IMR-90 (cell line): ENCODE measurements around the gene SEC23IP. TPM values are rescaled to one million over a fixed set of nuclear protein-coding genes. Genes with fewer than 3 reads are reported as not detected.

Source experiments
- ATAC-seq: fragments of 200-7000 bp; cut with Tn5 transposase; 2 replicates; pipeline ENCODE4 v1.9.1; 2020; ENCODE audit warnings: low read depth, mild to moderate bottlenecking, moderate library complexity
- BruUV-seq: library from RNA; stranded (reverse); fragments of 400-500 nt; replicated peaks from 2 replicates; lab custom pipeline; 2021; lab: Mats Ljungman, UMichigan
- CTCF ChIA-PET: fragments of 300-600 bp; formaldehyde crosslinking; extraction: SDS; loops from one replicate; lab custom pipeline; 2021; ENCODE audit warnings: antibody characterized with exemption; lab: Yijun Ruan, JAX
- POLR2A ChIA-PET: fragments of 300-600 bp; sonication (Branson Sonifier 250); formaldehyde crosslinking; loops from one replicate; lab custom pipeline; 2022; ENCODE audit warnings: antibody characterized with exemption; ENCODE audit not compliant: unreplicated experiment; lab: Charles Lee
- DNase-seq: peaks from one replicate; pipeline ENCODE4 v3.0.0; 2013
- H2AFZ ChIP-seq: replicated peaks from 2 replicates; pipeline ENCODE3; 2013; ENCODE audit warnings: low read length, mild to moderate bottlenecking; ENCODE audit not compliant: poor library complexity
- H2AK5ac ChIP-seq: 2 replicates; pipeline ENCODE4 v1.6.1; 2013; ENCODE audit warnings: low read depth, low read length, inconsistent platforms
- H2AK9ac ChIP-seq: replicated peaks from 2 replicates; pipeline ENCODE3; 2013; ENCODE audit warnings: mild to moderate bottlenecking, low read depth, low read length, moderate library complexity; ENCODE audit not compliant: poor library complexity
- H2BK120ac ChIP-seq: 2 replicates; pipeline ENCODE4 v1.6.1; 2013; ENCODE audit warnings: low read depth, low read length, inconsistent platforms
- H2BK15ac ChIP-seq: 3 replicates; pipeline ENCODE4 v1.6.1; 2013; ENCODE audit warnings: low read depth, low read length, inconsistent platforms
- H2BK20ac ChIP-seq: 2 replicates; pipeline ENCODE4 v1.6.1; 2013; ENCODE audit warnings: low read depth, mild to moderate bottlenecking, inconsistent platforms, low read length, moderate library complexity
- H2BK5ac ChIP-seq: 2 replicates; pipeline ENCODE4 v1.6.1; 2013; ENCODE audit warnings: mild to moderate bottlenecking, low read depth, low read length, inconsistent platforms; ENCODE audit not compliant: poor library complexity, severe bottlenecking
- H3K14ac ChIP-seq: replicated peaks from 2 replicates; pipeline ENCODE4 v1.6.1; 2013; ENCODE audit warnings: low read depth, low read length, inconsistent platforms
- H3K18ac ChIP-seq: 2 replicates; pipeline ENCODE4 v1.6.1; 2013; ENCODE audit warnings: low read depth, low read length, control low read depth
- H3K23ac ChIP-seq: 2 replicates; pipeline ENCODE4 v1.6.1; 2013; ENCODE audit warnings: low read depth, low read length, inconsistent platforms
- H3K27ac ChIP-seq: 2 replicates; pipeline ENCODE4 v1.5.1; 2013; ENCODE audit warnings: mild to moderate bottlenecking, control low read depth, low read length; ENCODE audit not compliant: insufficient read depth
- H3K27me3 ChIP-seq: 2 replicates; pipeline ENCODE4 v1.6.1; 2013; ENCODE audit warnings: low read length; ENCODE audit not compliant: control insufficient read depth, insufficient read depth
- H3K36me3 ChIP-seq: 2 replicates; pipeline ENCODE4 v1.6.1; 2013; ENCODE audit warnings: low read length, mixed read lengths; ENCODE audit not compliant: control insufficient read depth, insufficient read depth
- H3K4ac ChIP-seq: 2 replicates; pipeline ENCODE4 v1.6.1; 2013; ENCODE audit warnings: low read depth, low read length, inconsistent platforms
- H3K4me1 ChIP-seq: 2 replicates; pipeline ENCODE4 v1.6.1; 2013; ENCODE audit warnings: low read length, mixed read lengths; ENCODE audit not compliant: control insufficient read depth, insufficient read depth
- H3K4me2 ChIP-seq: 2 replicates; pipeline ENCODE4 v1.6.1; 2013; ENCODE audit warnings: low read depth, mild to moderate bottlenecking, control low read depth, low read length, moderate library complexity
- H3K4me3 ChIP-seq: 2 replicates; pipeline ENCODE4 v1.5.1; 2013; ENCODE audit warnings: low read depth, mild to moderate bottlenecking, control low read depth, low read length, moderate library complexity; ENCODE audit not compliant: insufficient read depth
- H3K56ac ChIP-seq: 2 replicates; pipeline ENCODE4 v1.6.1; 2013; ENCODE audit warnings: low read length, inconsistent platforms; ENCODE audit not compliant: insufficient read depth; ENCODE audit errors: extremely low read depth
- H3K79me1 ChIP-seq, 2 experiments: 2 replicates each; pipeline ENCODE4 v1.6.1; 2013; ENCODE audit warnings: low read length in 2 of 2, inconsistent platforms in 1 of 2, low read depth in 1 of 2
- H3K9ac ChIP-seq: 2 replicates; pipeline ENCODE4 v1.6.1; 2013; ENCODE audit warnings: low read depth, low read length, control low read depth
- H3K9me1 ChIP-seq: 2 replicates; pipeline ENCODE4 v1.6.1; 2013; ENCODE audit warnings: low read length, inconsistent platforms; ENCODE audit not compliant: insufficient read depth
- H3K9me3 ChIP-seq: 2 replicates; pipeline ENCODE4 v1.6.1; 2013; ENCODE audit warnings: low read length; ENCODE audit not compliant: control insufficient read depth, insufficient read depth
- H4K20me1 ChIP-seq: 2 replicates; pipeline ENCODE4 v1.6.1; 2013; ENCODE audit warnings: low read length, inconsistent platforms; ENCODE audit not compliant: insufficient read depth
- H4K5ac ChIP-seq: 2 replicates; pipeline ENCODE4 v1.6.1; 2013; ENCODE audit warnings: mild to moderate bottlenecking, low read depth, low read length, control low read depth
- H4K8ac ChIP-seq, 2 experiments: 2 replicates each; pipeline ENCODE4 v1.6.1; 2013; ENCODE audit warnings: low read depth in 2 of 2, low read length in 2 of 2, control low read depth in 1 of 2, inconsistent platforms in 1 of 2
- H4K91ac ChIP-seq: 2 replicates; pipeline ENCODE4 v1.6.1; 2013; ENCODE audit warnings: low read depth, low read length, inconsistent platforms; ENCODE audit not compliant: insufficient read depth
- BHLHE40 ChIP-seq: fragments of 150-350 bp; IDR thresholded peaks from 2 replicates; pipeline ENCODE4 v1.6.1; 2016; ENCODE audit warnings: mild to moderate bottlenecking, low read depth, low read length
- CEBPB ChIP-seq: IDR thresholded peaks from 2 replicates; pipeline ENCODE4 v1.6.1; 2012; ENCODE audit warnings: low read depth, low read length, improper control_type of control experiment
- CHD1 ChIP-seq: IDR thresholded peaks from 2 replicates; pipeline ENCODE4 v1.6.1; 2012; ENCODE audit warnings: low read depth, low read length, improper control_type of control experiment
- FOS ChIP-seq: fragments of 150-350 bp; IDR thresholded peaks from 2 replicates; pipeline ENCODE4 v1.6.1; 2016; ENCODE audit warnings: low read depth, low read length
- MAFK ChIP-seq: IDR thresholded peaks from 2 replicates; pipeline ENCODE4 v1.6.1; 2012; ENCODE audit warnings: low read depth, low read length, improper control_type of control experiment
- MAZ ChIP-seq: IDR thresholded peaks from 2 replicates; pipeline ENCODE4 v1.6.1; 2012; ENCODE audit warnings: low read depth, mild to moderate bottlenecking, low read length, improper control_type of control experiment, moderate library complexity, borderline replicate concordance
- MXI1 ChIP-seq: IDR thresholded peaks from 2 replicates; pipeline ENCODE4 v1.6.1; 2012; ENCODE audit warnings: low read depth, mild to moderate bottlenecking, low read length, moderate library complexity, borderline replicate concordance
- NFE2L2 ChIP-seq: fragments of 150-350 bp; IDR thresholded peaks from 2 replicates; pipeline ENCODE4 v1.6.1; 2016; ENCODE audit warnings: low read depth, mild to moderate bottlenecking, low read length
- POLR2A ChIP-seq: IDR thresholded peaks from 2 replicates; pipeline ENCODE4 v1.6.1; 2012; ENCODE audit warnings: mild to moderate bottlenecking, low read depth, low read length
- RAD21 ChIP-seq: IDR thresholded peaks from 2 replicates; pipeline ENCODE4 v1.6.1; 2012; ENCODE audit warnings: low read length, improper control_type of control experiment
- RCOR1 ChIP-seq: IDR thresholded peaks from 2 replicates; pipeline ENCODE4 v1.6.1; 2012; ENCODE audit warnings: mild to moderate bottlenecking, low read length, improper control_type of control experiment; ENCODE audit not compliant: insufficient replicate concordance
- RFX5 ChIP-seq: IDR thresholded peaks from 2 replicates; pipeline ENCODE4 v1.8.0; 2012; ENCODE audit warnings: low read depth, mild to moderate bottlenecking, low read length, moderate library complexity
- SMC3 ChIP-seq: fragments of 150-350 bp; IDR thresholded peaks from 2 replicates; pipeline ENCODE4 v1.6.1; 2016; ENCODE audit warnings: low read depth, mild to moderate bottlenecking, antibody characterized with exemption, low read length, moderate library complexity
- WGBS, 2 experiments: methylation state at CpG; one replicate each; pipeline versions ENCODE4 v1.1.5 to v1.1.7; 2013; ENCODE audit warnings: missing lambda C conversion rate in 2 of 2; ENCODE audit not compliant: insufficient read length in 1 of 2; ENCODE audit errors: extremely low coverage in 2 of 2; 5-methylcytosine and 5-hydroxymethylcytosine counted together
- dilution Hi-C: fragments of 300-500 bp; cut with HindIII; formaldehyde crosslinking; loops from one replicate; pipeline ENCODE4 v1.14.3; 2018; ENCODE audit warnings: low sequenced_read_pairs; ENCODE audit not compliant: unreplicated experiment
- in situ Hi-C: fragments of 300-500 bp; cut with MboI; formaldehyde crosslinking; loops from 3 replicates; pipeline ENCODE4 v1.14.3; 2019; ENCODE audit warnings: low sequenced_read_pairs, inconsistent platforms, mixed read lengths
- intact Hi-C: fragments of 100-400 bp; cut with micrococcal nuclease; formaldehyde crosslinking; loops from 2 replicates; pipeline ENCODE4 v1.10.0; 2022
- polyA plus RNA-seq, 3 experiments: library from polyadenylated mRNA; depleted of rRNA; stranded (reverse); fragments of >200 nt; gene quantifications; 2 replicates each; pipeline ENCODE4 v1.2.3, GENCODE V29; 2012; ENCODE audit warnings: low replicate concordance in 1 of 3
- total RNA-seq: library from RNA; depleted of rRNA; stranded (reverse); fragments of >200 nt; gene quantifications from 2 replicates; pipeline ENCODE4 v1.2.3, GENCODE V29; 2012
- TF ChIP-seq, protein P1 (sequence below): conservative IDR thresholded peaks from 2 replicates; pipeline ENCODE4 v1.5.1; 2012; ENCODE audit warnings: mild to moderate bottlenecking, low read depth, low read length, improper control_type of control experiment
- TF ChIP-seq, protein P2 (sequence below): fragments of 150-350 bp; IDR thresholded peaks from 2 replicates; pipeline ENCODE4 v1.6.1; 2017; ENCODE audit warnings: mild to moderate bottlenecking, antibody characterized with exemption, low read length, low read depth
- TF ChIP-seq, protein P3 (sequence below): fragments of 150-350 bp; IDR thresholded peaks from 2 replicates; pipeline ENCODE4 v1.6.1; 2016; ENCODE audit warnings: low read depth, mild to moderate bottlenecking, low read length, moderate library complexity, borderline replicate concordance

The SEC23IP gene
- total and polyA plus RNA-seq, 2 of the 4 experiments (the other 2 are of a cell fraction): 37.4 to 39.8 TPM

DNA sequence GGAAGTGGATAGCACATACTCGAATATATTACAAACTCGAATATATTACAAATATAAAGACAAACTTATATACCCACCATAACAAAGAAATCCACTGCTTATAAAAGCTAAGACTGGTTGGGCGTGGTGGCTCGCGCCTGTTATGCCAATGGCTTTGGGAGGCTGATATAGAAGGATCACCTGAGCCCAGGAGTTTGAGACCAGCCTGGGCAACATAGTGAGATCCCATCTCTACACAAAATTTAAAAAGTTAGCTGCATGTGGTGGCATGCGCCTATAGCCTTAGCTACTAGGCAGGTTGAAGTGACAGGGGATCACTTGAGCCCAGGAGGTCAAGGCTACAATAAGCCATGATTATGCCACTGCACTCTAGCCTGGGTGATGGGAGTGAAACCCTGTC lies 40.3 kb upstream of the SEC23IP start:
- H3K9ac ChIP-seq: no peak overlapping the region
- H4K91ac ChIP-seq: no peak overlapping the region
- no peak for TF ChIP-seq RAD21
- TF ChIP-seq SMC3: no peak
- no peak for TF ChIP-seq MXI1
- TF ChIP-seq, protein P1, sequence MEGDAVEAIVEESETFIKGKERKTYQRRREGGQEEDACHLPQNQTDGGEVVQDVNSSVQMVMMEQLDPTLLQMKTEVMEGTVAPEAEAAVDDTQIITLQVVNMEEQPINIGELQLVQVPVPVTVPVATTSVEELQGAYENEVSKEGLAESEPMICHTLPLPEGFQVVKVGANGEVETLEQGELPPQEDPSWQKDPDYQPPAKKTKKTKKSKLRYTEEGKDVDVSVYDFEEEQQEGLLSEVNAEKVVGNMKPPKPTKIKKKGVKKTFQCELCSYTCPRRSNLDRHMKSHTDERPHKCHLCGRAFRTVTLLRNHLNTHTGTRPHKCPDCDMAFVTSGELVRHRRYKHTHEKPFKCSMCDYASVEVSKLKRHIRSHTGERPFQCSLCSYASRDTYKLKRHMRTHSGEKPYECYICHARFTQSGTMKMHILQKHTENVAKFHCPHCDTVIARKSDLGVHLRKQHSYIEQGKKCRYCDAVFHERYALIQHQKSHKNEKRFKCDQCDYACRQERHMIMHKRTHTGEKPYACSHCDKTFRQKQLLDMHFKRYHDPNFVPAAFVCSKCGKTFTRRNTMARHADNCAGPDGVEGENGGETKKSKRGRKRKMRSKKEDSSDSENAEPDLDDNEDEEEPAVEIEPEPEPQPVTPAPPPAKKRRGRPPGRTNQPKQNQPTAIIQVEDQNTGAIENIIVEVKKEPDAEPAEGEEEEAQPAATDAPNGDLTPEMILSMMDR: no peak
- TF ChIP-seq, protein P2, sequence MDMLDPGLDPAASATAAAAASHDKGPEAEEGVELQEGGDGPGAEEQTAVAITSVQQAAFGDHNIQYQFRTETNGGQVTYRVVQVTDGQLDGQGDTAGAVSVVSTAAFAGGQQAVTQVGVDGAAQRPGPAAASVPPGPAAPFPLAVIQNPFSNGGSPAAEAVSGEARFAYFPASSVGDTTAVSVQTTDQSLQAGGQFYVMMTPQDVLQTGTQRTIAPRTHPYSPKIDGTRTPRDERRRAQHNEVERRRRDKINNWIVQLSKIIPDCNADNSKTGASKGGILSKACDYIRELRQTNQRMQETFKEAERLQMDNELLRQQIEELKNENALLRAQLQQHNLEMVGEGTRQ: no peak
- TF ChIP-seq MAFK: no peak
- TF ChIP-seq BHLHE40: no peak
- TF ChIP-seq CEBPB: no peak
- TF ChIP-seq NFE2L2: no peak
- TF ChIP-seq RFX5: no peak
- TF ChIP-seq MAZ: no peak
- no peak for TF ChIP-seq POLR2A
- TF ChIP-seq FOS: no peak
- no peak for TF ChIP-seq RCOR1
- no peak for TF ChIP-seq CHD1
- TF ChIP-seq, protein P3, sequence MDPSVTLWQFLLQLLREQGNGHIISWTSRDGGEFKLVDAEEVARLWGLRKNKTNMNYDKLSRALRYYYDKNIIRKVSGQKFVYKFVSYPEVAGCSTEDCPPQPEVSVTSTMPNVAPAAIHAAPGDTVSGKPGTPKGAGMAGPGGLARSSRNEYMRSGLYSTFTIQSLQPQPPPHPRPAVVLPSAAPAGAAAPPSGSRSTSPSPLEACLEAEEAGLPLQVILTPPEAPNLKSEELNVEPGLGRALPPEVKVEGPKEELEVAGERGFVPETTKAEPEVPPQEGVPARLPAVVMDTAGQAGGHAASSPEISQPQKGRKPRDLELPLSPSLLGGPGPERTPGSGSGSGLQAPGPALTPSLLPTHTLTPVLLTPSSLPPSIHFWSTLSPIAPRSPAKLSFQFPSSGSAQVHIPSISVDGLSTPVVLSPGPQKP: no peak
- no peak overlapping the region for H2BK5ac ChIP-seq
- POLR2A ChIA-PET: interaction anchor here (0.7 kb wide), 1 partner anchor 143 kb away, joined by 4 read pairs; no protein-coding TSS in a partner anchor
- no peak overlapping the region for H3K14ac ChIP-seq
- H4K8ac ChIP-seq: no peak overlapping the region
- no peaks in the 10 kb centered on the region for H3K9me3 ChIP-seq
- no CpG with 5 or more reads among the region's 6 CpGs for WGBS, 2 experiments
- H2BK15ac ChIP-seq: no peak overlapping the region
- peaks cover 27% of the 10 kb centered on the region for H3K36me3 ChIP-seq
- no peak overlapping the region for H3K4me2 ChIP-seq
- no peak overlapping the region for H2AK5ac ChIP-seq
- no peak for DNase-seq
- H4K20me1 ChIP-seq: no peaks in the 10 kb centered on the region
- no peak overlapping the region for H2AK9ac ChIP-seq
- H3K4me1 ChIP-seq: peaks cover 10% of the 10 kb centered on the region
- H3K27ac ChIP-seq: no peak overlapping the region
- BruUV-seq: no TSS peak
- H3K9me1 ChIP-seq: peaks cover 7% of the 10 kb centered on the region; the same call in 1 of the 2 replicates
- in situ Hi-C loops (loop anchor here (5.0 to 25.0 kb wide), 2 partner anchors 100 to 665 kb away; partner anchors contain the start of gene PRDX3), intact Hi-C loops (no loop called here), dilution Hi-C loops (no loop called here)
- H3K56ac ChIP-seq: no peak overlapping the region
- CTCF ChIA-PET: no interaction called here
- H3K4me3 ChIP-seq: no peak overlapping the region
- no peak overlapping the region for H2AFZ ChIP-seq
- peaks cover 34 to 36% of the 10 kb centered on the region in 2 experiments for H3K79me1 ChIP-seq
- ATAC-seq: no peak
- H2BK120ac ChIP-seq: no peak overlapping the region
- no peak overlapping the region for H4K5ac ChIP-seq
- H3K23ac ChIP-seq: no peak overlapping the region
- H3K18ac ChIP-seq: no peak overlapping the region
- no peak overlapping the region for H2BK20ac ChIP-seq
- H3K4ac ChIP-seq: no peak overlapping the region
- H3K27me3 ChIP-seq: no peaks in the 10 kb centered on the region
